HG03571 (cell line): ENCODE measurements around the gene HAUS1.
"Not testable (repeated sequence)": the region's sequence is repeated elsewhere in the genome, so short reads cannot be mapped to it uniquely, and the experiment has no call there.

Experiments
- ATAC-seq: cut with Tn5 transposase; IDR thresholded peaks from one replicate; pipeline ENCODE4 v1.9.1; 2021; ENCODE audit not compliant: unreplicated experiment

HAUS1 gene

GRCh38 chr18:46155641-46156051 is 51.5 kb downstream of the HAUS1 start:
- no peak for ATAC-seq

- no peak for ATAC-seq
Observed at GRCh38 chr18:46156124-46156745, 52.0 kb downstream of the HAUS1 start.

- ATAC-seq: no peak
Observed at GRCh38 chr18:46156843-46157242, 52.7 kb downstream of the HAUS1 start.

GRCh38 chr18:46158499-46158898 is 54.3 kb downstream of the HAUS1 start:
- no peak for ATAC-seq

- no peak for ATAC-seq
Observed at GRCh38 chr18:46160050-46160798, 56.0 kb downstream of the HAUS1 start.

- ATAC-seq: not testable (repeated sequence)
Observed at GRCh38 chr18:46160840-46161239, 56.7 kb downstream of the HAUS1 start.

GRCh38 chr18:46161703-46162396 is 57.7 kb downstream of the HAUS1 start:
- no peak for ATAC-seq

GRCh38 chr18:46163091-46163490 is 58.9 kb downstream of the HAUS1 start:
- no peak for ATAC-seq

GRCh38 chr18:46163941-46164499 is 59.8 kb downstream of the HAUS1 start:
- ATAC-seq: no peak

GRCh38 chr18:46164502-46164901 is 60.3 kb downstream of the HAUS1 start:
- not testable (repeated sequence) for ATAC-seq

- ATAC-seq: no peak
Observed at GRCh38 chr18:46164920-46165319, 60.7 kb downstream of the HAUS1 start.

GRCh38 chr18:46166261-46166970 is 62.2 kb downstream of the HAUS1 start:
- ATAC-seq: no peak

- ATAC-seq: peak; percentile 86
Observed at GRCh38 chr18:46167971-46168370, 63.8 kb downstream of the HAUS1 start.

GRCh38 chr18:46169464-46169941 is 65.3 kb downstream of the HAUS1 start:
- no peak for ATAC-seq

GRCh38 chr18:46171331-46171730 is 67.1 kb downstream of the HAUS1 start:
- no peak for ATAC-seq

GRCh38 chr18:46173393-46174341 is 69.5 kb downstream of the HAUS1 start:
- peak; percentile 84 for ATAC-seq

GRCh38 chr18:46174342-46175041 is 70.3 kb downstream of the HAUS1 start:
- ATAC-seq: peak; percentile 10

- ATAC-seq: no peak
Observed at GRCh38 chr18:46176001-46176400, 71.8 kb downstream of the HAUS1 start.
